NCI-H2227 treated with DMSO at 0.1 percent for 48 hours (cell line): ENCODE measurements around the gene NT5C1A.

Experiments used
- DNase-seq: peaks from one replicate; lab custom pipeline; 2025; lab: John Stamatoyannopoulos, UW

Gene NT5C1A

DNA sequence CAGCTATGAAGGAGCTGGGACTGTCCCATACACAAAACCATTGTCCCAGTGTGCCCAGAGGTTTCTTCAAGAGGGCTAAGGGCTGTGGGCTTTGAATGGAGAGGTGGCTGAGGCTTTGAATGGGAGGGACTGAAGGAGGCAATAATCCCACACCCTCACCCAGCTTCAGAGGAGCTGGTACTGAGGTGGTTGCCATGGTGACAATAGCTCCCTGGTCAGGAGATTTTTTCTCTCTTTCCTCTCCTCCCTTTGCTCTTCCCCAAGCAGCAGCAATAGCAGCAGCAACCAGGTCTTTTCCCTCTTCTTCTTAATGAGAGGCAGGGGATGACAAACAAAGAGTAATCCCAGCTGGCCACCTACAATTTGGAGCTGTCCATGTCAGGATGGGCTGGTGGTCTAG, 17.7 kb upstream of the NT5C1A start:
- peak; percentile 77 for DNase-seq

- no peak for DNase-seq
These were observed 17.3 kb upstream of the NT5C1A start for GRCh38 chr1:39689214-39689613.

DNA sequence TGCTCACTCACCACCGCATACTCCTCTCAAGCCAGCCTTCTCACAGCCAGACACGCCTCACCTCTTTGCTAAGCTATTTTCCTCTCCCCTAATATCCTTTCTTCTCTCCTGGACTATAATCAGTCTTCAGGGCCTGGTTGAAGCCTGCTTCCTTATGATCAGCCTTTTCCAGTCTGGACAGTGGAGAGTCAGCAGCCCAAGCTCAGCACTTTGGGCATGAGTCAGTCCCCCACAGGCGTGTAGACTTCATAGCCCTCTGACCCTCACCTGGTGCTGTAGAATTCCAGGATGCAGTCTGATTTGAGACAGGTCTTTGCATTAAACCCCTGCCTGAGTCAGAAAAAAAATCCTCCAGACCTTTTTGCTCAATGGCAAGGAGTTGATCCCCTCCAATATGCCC, 16.8 kb upstream of the NT5C1A start:
- DNase-seq = peak; percentile 17

GRCh38 chr1:39687243-39687642, 15.3 kb upstream of the NT5C1A start:
- DNase-seq = no peak

DNA sequence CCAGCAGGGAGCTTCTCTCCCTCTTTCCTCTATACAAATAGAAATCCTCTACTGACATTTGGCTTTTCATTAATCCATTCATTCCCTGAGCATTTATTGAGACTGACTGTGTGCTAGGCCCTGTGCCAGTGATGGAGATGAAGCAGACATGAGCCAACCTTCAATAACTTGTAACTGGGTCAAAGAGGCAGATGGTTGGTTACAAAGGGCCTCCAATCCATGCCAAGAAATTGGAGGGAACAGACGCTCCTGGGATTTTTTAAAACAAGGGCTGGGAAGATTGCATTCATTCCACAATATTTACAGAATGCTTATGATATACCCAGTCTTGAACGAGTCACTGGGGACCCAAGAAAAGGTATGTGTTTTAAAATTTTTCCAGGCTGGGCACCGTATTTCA, 13.2 kb upstream of the NT5C1A start:
- no peak for DNase-seq

DNA sequence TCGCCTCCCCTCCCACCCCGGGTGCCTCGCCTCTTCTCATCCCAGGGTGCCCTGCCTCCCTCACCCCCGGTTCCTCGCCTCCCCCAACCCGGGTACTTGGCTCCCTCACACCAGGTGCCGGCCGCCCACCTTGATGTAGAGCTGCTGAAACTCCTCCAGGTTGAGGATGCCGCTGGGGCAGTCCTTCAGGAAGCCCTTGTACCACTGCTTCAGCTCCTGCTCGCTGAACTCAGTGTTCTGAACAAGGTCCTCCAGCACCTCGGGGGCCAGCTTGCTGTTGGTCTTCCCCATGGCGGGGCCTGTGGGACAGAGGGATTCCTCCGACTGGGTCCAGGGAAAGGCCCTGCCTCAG, 12.4 kb upstream of the NT5C1A start:
- DNase-seq = no peak

DNA sequence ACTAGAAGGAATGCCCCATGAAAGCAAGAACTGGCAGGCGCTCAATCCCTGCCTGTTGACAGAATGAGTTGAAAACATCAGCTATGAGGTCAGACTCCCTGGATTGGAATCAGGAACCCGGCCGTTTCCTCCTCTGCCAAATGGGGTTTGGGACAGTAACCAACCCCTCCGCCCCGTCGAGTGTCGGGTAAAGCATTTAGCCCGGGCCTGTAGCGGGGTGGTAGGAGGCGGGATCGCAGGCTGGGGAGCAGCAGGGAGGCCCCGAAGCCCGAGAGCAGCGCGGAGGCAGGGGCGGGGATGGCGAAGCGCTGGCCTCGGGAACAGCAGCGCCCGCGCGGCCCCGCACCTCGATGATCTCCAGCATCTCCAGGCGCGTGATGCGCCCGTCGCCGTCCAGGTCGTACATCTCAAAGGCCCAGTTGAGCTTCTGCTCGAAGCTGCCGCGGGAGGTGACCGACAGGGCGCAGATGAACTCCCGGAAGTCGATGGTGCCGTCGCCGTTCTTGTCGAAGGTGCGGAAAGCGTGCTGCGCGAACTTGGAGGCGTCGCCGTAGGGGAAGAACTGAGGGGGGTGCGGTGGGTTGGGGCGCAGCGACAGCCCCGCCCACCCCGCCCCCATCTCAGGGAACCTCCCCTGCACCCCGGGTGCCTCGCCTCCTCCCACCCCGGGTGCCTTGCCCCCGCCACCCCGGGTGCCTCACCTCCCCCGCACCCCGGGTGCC, 11.8 kb upstream of the NT5C1A start:
- no peak for DNase-seq

GRCh38 chr1:39681999-39682398, 10.1 kb upstream of the NT5C1A start:
- DNase-seq = no peak

DNA sequence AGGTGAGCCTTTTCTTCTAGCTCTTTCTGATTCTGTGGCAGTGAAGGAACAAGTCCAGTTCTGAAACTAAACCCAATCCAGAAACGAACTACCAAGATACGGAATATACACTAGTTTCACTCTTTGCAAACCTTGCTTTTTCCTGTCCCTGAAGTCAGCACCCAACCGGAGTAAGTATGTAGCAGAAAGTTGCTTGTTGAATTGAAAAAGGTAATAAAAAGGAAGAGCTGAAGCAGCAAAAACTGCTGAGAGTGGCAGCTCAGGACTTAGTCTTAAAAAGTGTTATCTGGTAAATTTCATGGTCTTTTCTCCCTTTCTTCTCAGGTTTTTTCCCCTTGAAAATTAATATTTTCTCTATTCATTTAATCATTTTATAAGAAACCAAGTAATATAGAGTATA, 9.4 kb upstream of the NT5C1A start:
- DNase-seq = no peak

GRCh38 chr1:39680751-39681150, 8.8 kb upstream of the NT5C1A start:
- DNase-seq = no peak

DNA sequence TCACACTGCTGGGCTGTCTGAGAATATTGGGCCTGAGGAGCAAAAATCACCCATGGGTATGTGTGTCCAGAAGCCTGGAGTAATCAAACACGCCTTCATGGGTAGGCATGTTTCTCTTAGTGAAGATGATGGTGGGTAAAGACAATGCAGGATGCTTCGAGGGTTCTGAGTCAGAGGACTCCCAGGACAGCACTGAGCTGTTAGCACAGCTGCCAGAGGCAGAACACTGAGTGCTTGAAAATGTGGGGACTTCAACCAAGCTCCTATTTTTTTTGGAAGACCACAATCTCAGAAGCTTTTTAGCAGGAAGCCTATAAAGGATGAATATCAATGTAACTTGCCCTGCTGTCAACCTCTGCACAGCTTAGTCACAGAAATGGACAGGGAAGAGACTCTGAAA, 7.9 kb upstream of the NT5C1A start:
- DNase-seq = no peak

GRCh38 chr1:39678889-39679288, 7.0 kb upstream of the NT5C1A start:
- DNase-seq = no peak

GRCh38 chr1:39677645-39678044, 5.7 kb upstream of the NT5C1A start:
- DNase-seq = no peak

GRCh38 chr1:39676948-39677548, 5.1 kb upstream of the NT5C1A start:
- no peak for DNase-seq

- DNase-seq = no peak
These were observed 3.3 kb upstream of the NT5C1A start for GRCh38 chr1:39675220-39675619.

GRCh38 chr1:39673215-39673614, 1.3 kb upstream of the NT5C1A start:
- DNase-seq = no peak

DNA sequence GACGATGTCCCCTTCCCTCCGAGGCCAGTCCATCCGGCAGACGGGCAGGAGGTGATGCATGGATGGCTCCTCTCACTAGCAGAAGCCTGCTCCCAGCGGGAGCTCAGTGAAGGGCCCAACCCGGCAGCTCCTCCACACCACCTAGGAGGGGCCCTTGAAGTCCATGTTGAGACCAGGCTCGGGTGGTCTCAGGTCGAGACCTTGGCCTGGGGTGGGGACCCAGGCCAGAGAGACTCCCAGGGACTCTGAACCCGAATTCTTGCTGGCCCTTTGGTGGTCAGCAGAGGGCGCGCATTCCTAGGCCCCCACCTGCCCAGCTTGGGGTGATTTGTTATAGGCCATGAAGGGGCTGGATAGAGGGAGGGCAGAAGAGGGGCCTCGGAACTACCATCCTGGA, 642 bp upstream of the NT5C1A start:
- no peak for DNase-seq

DNA sequence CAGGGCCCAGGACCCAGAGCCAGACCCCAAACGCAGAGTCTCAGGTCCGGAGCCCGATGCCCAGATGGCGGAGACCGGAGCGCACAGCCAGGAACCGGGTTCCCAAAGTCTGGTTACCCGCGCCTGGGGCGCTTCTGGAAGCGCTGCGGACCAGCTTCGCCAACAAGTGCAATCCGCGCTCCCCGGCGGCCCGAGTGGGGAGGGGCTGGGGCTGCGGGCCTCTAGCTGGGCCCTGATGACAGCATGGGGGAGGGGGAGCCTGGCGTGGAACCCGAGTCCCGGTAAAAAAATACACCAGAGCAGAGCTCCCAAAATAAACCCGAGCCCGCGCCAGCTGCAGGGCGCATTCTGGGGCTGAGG, 494 bp downstream of the NT5C1A start:
- no peak for DNase-seq

DNA sequence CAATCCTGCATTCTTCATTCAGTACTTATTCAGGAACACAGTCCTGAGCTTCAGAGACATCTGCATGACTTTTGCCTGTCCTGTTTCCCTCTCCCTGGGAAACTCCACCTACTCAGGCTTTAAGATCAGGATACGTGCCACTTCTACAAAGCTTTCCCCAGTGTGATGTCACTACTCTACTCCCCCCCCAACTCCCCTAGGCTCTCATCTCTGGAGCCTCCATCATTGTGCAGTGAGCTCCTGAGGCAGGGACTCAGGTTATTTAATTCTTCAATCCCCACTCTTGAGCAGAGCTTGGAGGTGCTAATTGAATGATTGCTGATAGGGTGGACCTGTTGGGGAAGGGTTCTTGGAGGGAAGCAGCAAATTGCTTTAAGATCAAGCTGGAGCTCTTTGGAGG, 1.2 kb downstream of the NT5C1A start:
- DNase-seq = peak; percentile 31

- DNase-seq = no peak
These were observed 3.0 kb downstream of the NT5C1A start for GRCh38 chr1:39668894-39669293.

GRCh38 chr1:39668111-39668510, 3.8 kb downstream of the NT5C1A start:
- DNase-seq = no peak

DNA sequence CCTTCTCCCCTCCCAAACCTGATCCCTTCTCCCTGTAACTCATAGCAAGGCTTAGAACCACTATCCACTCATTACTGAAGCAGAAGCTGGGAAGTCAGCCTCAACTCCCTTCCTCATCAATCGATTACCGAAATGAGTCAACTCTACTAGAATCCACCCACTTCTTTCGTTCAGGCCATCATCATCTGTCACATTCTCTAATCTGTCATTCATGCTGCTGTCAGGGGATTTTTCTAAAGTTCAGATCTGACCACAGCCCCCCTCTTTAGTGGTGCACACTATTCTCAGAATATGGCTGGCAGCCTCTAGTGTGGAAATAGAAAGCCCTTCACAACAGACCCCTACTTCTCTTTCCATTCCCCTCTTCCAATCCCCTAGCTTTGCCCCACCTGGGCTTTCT, 5.1 kb downstream of the NT5C1A start:
- no peak for DNase-seq

GRCh38 chr1:39663559-39663958, 8.3 kb downstream of the NT5C1A start:
- no peak for DNase-seq

GRCh38 chr1:39662861-39663260, 9.0 kb downstream of the NT5C1A start:
- DNase-seq = no peak
